ENCODE results near the gene SYNJ2.
"Not testable (repeated sequence)": the region's sequence is repeated elsewhere in the genome, so short reads cannot be mapped to it uniquely, and the experiment has no call there.

- TF ChIP-seq POLR2A (IDR thresholded peaks at IDR 0.05; ENCODE audit: low read depth, low read length); POLR2AphosphoS5 (IDR thresholded peaks at IDR 0.05; ENCODE audit: insufficient read depth, low read depth, low read length): not testable (repeated sequence)
Measured at GRCh38 chr6:157950899-157951298, 30.8 kb upstream of the SYNJ2 start.
